OCI-LY1 (cell line): ENCODE measurements around the gene MYL10.

Experiments
- H2AFZ ChIP-seq: fragments of 200-600 bp; sonication (generic), shearing (Covaris generic); 2 replicates; pipeline ENCODE4 v1.6.0; 2014; ENCODE audit warnings: antibody characterized with exemption, mild to moderate bottlenecking, low read length
- H3F3A ChIP-seq: fragments of 200-600 bp; sonication (generic), shearing (Covaris generic); 2 replicates; pipeline ENCODE4 v1.6.0; 2014; ENCODE audit warnings: mild to moderate bottlenecking, antibody characterized with exemption, low read length, moderate library complexity; ENCODE audit not compliant: insufficient read depth
- H3K27ac ChIP-seq: fragments of 200-600 bp; sonication (generic); 2 replicates; pipeline ENCODE4 v1.5.1; 2014; ENCODE audit warnings: low read length, mixed run types, mild to moderate bottlenecking, low read depth; ENCODE audit not compliant: poor library complexity, severe bottlenecking
- H3K27me3 ChIP-seq: fragments of 200-600 bp; sonication (generic); 2 replicates; pipeline ENCODE4 v1.6.0; 2014; ENCODE audit warnings: antibody characterized with exemption, mild to moderate bottlenecking, low read length, moderate library complexity; ENCODE audit not compliant: insufficient read depth
- H3K36me3 ChIP-seq: fragments of 200-600 bp; sonication (generic); 2 replicates; pipeline ENCODE4 v1.6.1; 2014; ENCODE audit warnings: mild to moderate bottlenecking, antibody characterized with exemption, low read length, moderate library complexity, mixed read lengths; ENCODE audit not compliant: insufficient read depth
- H3K4me1 ChIP-seq: fragments of 200-600 bp; sonication (generic); 2 replicates; pipeline ENCODE4 v1.5.1; 2014; ENCODE audit warnings: mild to moderate bottlenecking, low read length, moderate library complexity; ENCODE audit not compliant: insufficient read depth, severe bottlenecking
- H3K4me2 ChIP-seq: fragments of 200-600 bp; sonication (generic), shearing (Covaris generic); 2 replicates; pipeline ENCODE4 v1.6.1; 2014; ENCODE audit warnings: low read length
- H3K4me3 ChIP-seq: fragments of 200-600 bp; sonication (generic); 2 replicates; pipeline ENCODE4 v1.5.1; 2014; ENCODE audit warnings: low read length, low read depth, mild to moderate bottlenecking, mixed read lengths; ENCODE audit not compliant: poor library complexity, severe bottlenecking
- H3K79me2 ChIP-seq: fragments of 200-600 bp; shearing (Covaris generic); 2 replicates; pipeline ENCODE4 v1.6.1; 2016; ENCODE audit warnings: mixed run types, low read length, mixed read lengths; ENCODE audit not compliant: insufficient read depth
- H3K9ac ChIP-seq: fragments of 200-600 bp; sonication (generic), shearing (Covaris generic); 2 replicates; pipeline ENCODE4 v1.6.1; 2014; ENCODE audit warnings: mild to moderate bottlenecking, low read length, mixed read lengths
- H3K9me2 ChIP-seq: fragments of 200-600 bp; sonication (generic), shearing (Covaris generic); 2 replicates; pipeline ENCODE4 v1.6.1; 2014; ENCODE audit warnings: low read depth, mild to moderate bottlenecking, low read length, mixed read lengths
- H3K9me3 ChIP-seq: fragments of 200-600 bp; shearing (Covaris generic); 2 replicates; pipeline ENCODE4 v1.6.1; 2014; ENCODE audit warnings: low read length, mixed read lengths
- H4K20me1 ChIP-seq: fragments of 200-600 bp; sonication (generic), shearing (Covaris generic); 2 replicates; pipeline ENCODE4 v1.6.0; 2016; ENCODE audit warnings: mild to moderate bottlenecking, low read length; ENCODE audit not compliant: insufficient read depth
- CTCF ChIP-seq: fragments of 200-600 bp; sonication (generic), shearing (Covaris generic); IDR thresholded peaks from 2 replicates; pipeline ENCODE4 v1.5.1; 2017; ENCODE audit warnings: mild to moderate bottlenecking, antibody characterized with exemption, low read length, moderate library complexity, mixed read lengths
- EZH2 ChIP-seq: fragments of 200-600 bp; sonication (generic), shearing (Covaris generic); IDR thresholded peaks from 2 replicates; pipeline ENCODE4 v1.8.0; 2017; ENCODE audit warnings: borderline replicate concordance, mixed run types, mild to moderate bottlenecking, antibody characterized with exemption, low read length, moderate library complexity, mixed read lengths

MYL10 gene

GRCh38 chr7:101614939-101615302 lies 14.2 kb downstream of the MYL10 start:
- Histone ChIP-seq H3K79me2 (no peaks in the 10 kb centered on the region), H3K9me2 (no peaks in the 10 kb centered on the region), H3K27ac (no peak overlapping the region), H3K4me3 (no peak overlapping the region), H3K4me2 (no peak overlapping the region), H3K27me3 (peaks cover 36% of the 10 kb centered on the region), H3K4me1 (no peaks in the 10 kb centered on the region), H3K36me3 (no peaks in the 10 kb centered on the region), H3K9me3 (no peaks in the 10 kb centered on the region), H3F3A (no peaks in the 10 kb centered on the region), H4K20me1 (no peaks in the 10 kb centered on the region), H3K9ac (no peak overlapping the region), H2AFZ (no peak overlapping the region)
- TF ChIP-seq CTCF (no peak), EZH2 (no peak)

GRCh38 chr7:101614098-101614938 lies 14.8 kb downstream of the MYL10 start:
- Histone ChIP-seq H3K4me3 (no peak overlapping the region), H3K4me2 (no peak overlapping the region), H4K20me1 (no peaks in the 10 kb centered on the region), H3F3A (no peaks in the 10 kb centered on the region), H3K9me3 (no peaks in the 10 kb centered on the region), H3K9ac (no peak overlapping the region), H3K27ac (no peak overlapping the region), H3K36me3 (no peaks in the 10 kb centered on the region), H3K4me1 (no peaks in the 10 kb centered on the region), H2AFZ (no peak overlapping the region), H3K9me2 (no peaks in the 10 kb centered on the region), H3K79me2 (no peaks in the 10 kb centered on the region), H3K27me3 (peaks cover 34% of the 10 kb centered on the region)
- TF ChIP-seq CTCF (no peak), EZH2 (no peak)

- Histone ChIP-seq H3K9ac (no peak overlapping the region), H3K9me2 (no peaks in the 10 kb centered on the region), H3K4me3 (no peak overlapping the region), H3F3A (no peaks in the 10 kb centered on the region), H4K20me1 (no peaks in the 10 kb centered on the region), H3K27ac (no peak overlapping the region), H3K27me3 (peaks cover 34% of the 10 kb centered on the region), H3K36me3 (no peaks in the 10 kb centered on the region), H3K4me2 (no peak overlapping the region), H3K9me3 (no peaks in the 10 kb centered on the region), H2AFZ (no peak overlapping the region), H3K4me1 (no peaks in the 10 kb centered on the region), H3K79me2 (no peaks in the 10 kb centered on the region)
- TF ChIP-seq CTCF: no peak
- no peak for TF ChIP-seq EZH2
These were observed 16.1 kb downstream of the MYL10 start for GRCh38 chr7:101612885-101613515.
